ENCODE results near the gene BABAM2. TPM values are rescaled to one million over a fixed set of nuclear protein-coding genes. Genes with fewer than 3 reads are reported as not detected.

The BABAM2 gene
- total and polyA plus RNA-seq, 2 experiments from 2014 or later: 28.8 to 43.6 TPM

- H3K9me3 ChIP-seq (ENCODE audit: low read depth): no peaks in the 10 kb centered on the region
- H4K20me1 ChIP-seq (ENCODE audit: insufficient read depth, poor library complexity, severe bottlenecking): no peaks in the 10 kb centered on the region
- H3K27me3 ChIP-seq: no peaks in the 10 kb centered on the region
- no peak overlapping the region for H2AFZ ChIP-seq
- H3K79me2 ChIP-seq: no peaks in the 10 kb centered on the region
- TF ChIP-seq, protein P1, sequence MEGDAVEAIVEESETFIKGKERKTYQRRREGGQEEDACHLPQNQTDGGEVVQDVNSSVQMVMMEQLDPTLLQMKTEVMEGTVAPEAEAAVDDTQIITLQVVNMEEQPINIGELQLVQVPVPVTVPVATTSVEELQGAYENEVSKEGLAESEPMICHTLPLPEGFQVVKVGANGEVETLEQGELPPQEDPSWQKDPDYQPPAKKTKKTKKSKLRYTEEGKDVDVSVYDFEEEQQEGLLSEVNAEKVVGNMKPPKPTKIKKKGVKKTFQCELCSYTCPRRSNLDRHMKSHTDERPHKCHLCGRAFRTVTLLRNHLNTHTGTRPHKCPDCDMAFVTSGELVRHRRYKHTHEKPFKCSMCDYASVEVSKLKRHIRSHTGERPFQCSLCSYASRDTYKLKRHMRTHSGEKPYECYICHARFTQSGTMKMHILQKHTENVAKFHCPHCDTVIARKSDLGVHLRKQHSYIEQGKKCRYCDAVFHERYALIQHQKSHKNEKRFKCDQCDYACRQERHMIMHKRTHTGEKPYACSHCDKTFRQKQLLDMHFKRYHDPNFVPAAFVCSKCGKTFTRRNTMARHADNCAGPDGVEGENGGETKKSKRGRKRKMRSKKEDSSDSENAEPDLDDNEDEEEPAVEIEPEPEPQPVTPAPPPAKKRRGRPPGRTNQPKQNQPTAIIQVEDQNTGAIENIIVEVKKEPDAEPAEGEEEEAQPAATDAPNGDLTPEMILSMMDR (IDR thresholded peaks at IDR 0.05; ENCODE audit: poor library complexity): no peak
- no peak for TF ChIP-seq EZH2 (IDR thresholded peaks at IDR 0.05; ENCODE audit: borderline replicate concordance)
- no peak for TF ChIP-seq EZH2phosphoT487 (IDR thresholded peaks at IDR 0.05; ENCODE audit: low read depth, severe bottlenecking, unreplicated experiment)
- peaks cover 11% of the 10 kb centered on the region for H3K4me1 ChIP-seq (ENCODE audit: insufficient read depth)
- 78% methylated on average over 4 of the region's 4 CpGs for WGBS (ENCODE audit: low lambda C conversion rate, missing lambda C conversion rate)
- no peak overlapping the region for H3K4me2 ChIP-seq
- H3K27ac ChIP-seq: no peak overlapping the region
- H3K4me3 ChIP-seq: no peak overlapping the region
- H3K9me2 ChIP-seq (replicated peaks; ENCODE audit: insufficient read depth): no peaks in the 10 kb centered on the region
- no peaks in the 10 kb centered on the region for H3K36me3 ChIP-seq (replicated peaks; ENCODE audit: insufficient read depth, low read depth)
- peak; percentile 16 for DNase-seq (ENCODE audit: low spot score)
Measured at GRCh38 chr2:28134262-28134812, 243.8 kb downstream of the BABAM2 start.

GRCh38 chr2:28134857-28135256 lies 244.3 kb downstream of the BABAM2 start:
- H3K9me2 ChIP-seq (replicated peaks; ENCODE audit: insufficient read depth): no peaks in the 10 kb centered on the region
- DNase-seq (ENCODE audit: low spot score): no peak
- H3K4me1 ChIP-seq (ENCODE audit: insufficient read depth): peaks cover 11% of the 10 kb centered on the region
- no peaks in the 10 kb centered on the region for H3K79me2 ChIP-seq
- TF ChIP-seq EZH2 (IDR thresholded peaks at IDR 0.05; ENCODE audit: borderline replicate concordance) (no peak), EZH2phosphoT487 (IDR thresholded peaks at IDR 0.05; ENCODE audit: low read depth, severe bottlenecking, unreplicated experiment) (no peak)
- TF ChIP-seq, protein P1 (IDR thresholded peaks at IDR 0.05; ENCODE audit: poor library complexity): no peak
- no peak overlapping the region for H2AFZ ChIP-seq
- no peak overlapping the region for H3K4me2 ChIP-seq
- H3K27ac ChIP-seq: no peak overlapping the region
- H3K27me3 ChIP-seq: no peaks in the 10 kb centered on the region
- H4K20me1 ChIP-seq (ENCODE audit: insufficient read depth, poor library complexity, severe bottlenecking): no peaks in the 10 kb centered on the region
- H3K9me3 ChIP-seq (ENCODE audit: low read depth): no peaks in the 10 kb centered on the region
- H3K4me3 ChIP-seq: no peak overlapping the region
- 83% methylated on average over 1 of the region's 1 CpG for WGBS (ENCODE audit: low lambda C conversion rate, missing lambda C conversion rate)
- H3K36me3 ChIP-seq (replicated peaks; ENCODE audit: insufficient read depth, low read depth): no peaks in the 10 kb centered on the region

- no peaks in the 10 kb centered on the region for H3K79me2 ChIP-seq
- no peak overlapping the region for H2AFZ ChIP-seq
- peak overlapping the region; percentile 43 for H3K27ac ChIP-seq
- no peak for DNase-seq (ENCODE audit: low spot score)
- no peaks in the 10 kb centered on the region for H4K20me1 ChIP-seq (ENCODE audit: insufficient read depth, poor library complexity, severe bottlenecking)
- no peak overlapping the region for H3K4me2 ChIP-seq
- no peaks in the 10 kb centered on the region for H3K9me2 ChIP-seq (replicated peaks; ENCODE audit: insufficient read depth)
- H3K9me3 ChIP-seq (ENCODE audit: low read depth): no peaks in the 10 kb centered on the region
- no peak overlapping the region for H3K4me3 ChIP-seq
- H3K4me1 ChIP-seq (ENCODE audit: insufficient read depth): peaks cover 11% of the 10 kb centered on the region
- H3K36me3 ChIP-seq (replicated peaks; ENCODE audit: insufficient read depth, low read depth): no peaks in the 10 kb centered on the region
- no peak for TF ChIP-seq EZH2 (IDR thresholded peaks at IDR 0.05; ENCODE audit: borderline replicate concordance)
- TF ChIP-seq, protein P1 (IDR thresholded peaks at IDR 0.05; ENCODE audit: poor library complexity): no peak
- no peaks in the 10 kb centered on the region for H3K27me3 ChIP-seq
Measured at GRCh38 chr2:28135324-28135723, 244.8 kb downstream of the BABAM2 start.

DNA sequence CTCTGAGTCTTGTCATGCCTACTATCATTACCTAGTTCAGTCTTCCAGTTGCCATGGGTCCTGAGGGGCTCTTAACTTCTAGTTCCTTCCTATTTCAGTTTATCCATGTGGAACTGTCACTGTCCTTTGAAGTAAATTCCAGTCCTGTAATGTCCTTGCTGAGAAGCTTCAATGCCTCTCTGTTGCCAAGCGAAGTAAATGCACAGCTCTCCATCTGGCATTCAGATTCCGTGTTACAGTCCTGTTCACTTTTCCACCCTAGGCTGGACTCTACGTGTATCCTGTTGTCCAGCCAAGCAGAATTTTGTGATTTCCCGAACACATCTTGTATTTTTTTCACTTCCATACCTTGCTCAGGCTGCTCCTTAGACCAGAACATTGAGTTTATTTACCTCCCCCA lies 245.3 kb downstream of the BABAM2 start:
- no peak overlapping the region for H2AFZ ChIP-seq
- TF ChIP-seq, protein P1 (IDR thresholded peaks at IDR 0.05; ENCODE audit: poor library complexity): no peak
- TF ChIP-seq EZH2phosphoT487 (IDR thresholded peaks at IDR 0.05; ENCODE audit: low read depth, severe bottlenecking, unreplicated experiment): no peak
- no peak for TF ChIP-seq EZH2 (IDR thresholded peaks at IDR 0.05; ENCODE audit: borderline replicate concordance)
- WGBS (ENCODE audit: low lambda C conversion rate, missing lambda C conversion rate): 95% methylated on average over 4 of the region's 4 CpGs

More for the DNA sequence above, 245.3 kb downstream of the BABAM2 start:
- DNase-seq (ENCODE audit: low spot score): no peak
- H3K27me3 ChIP-seq: no peaks in the 10 kb centered on the region
- H3K9me3 ChIP-seq (ENCODE audit: low read depth): no peaks in the 10 kb centered on the region
- H3K4me2 ChIP-seq: no peak overlapping the region
- no peaks in the 10 kb centered on the region for H4K20me1 ChIP-seq (ENCODE audit: insufficient read depth, poor library complexity, severe bottlenecking)
- H3K9me2 ChIP-seq (replicated peaks; ENCODE audit: insufficient read depth): no peaks in the 10 kb centered on the region
- peaks cover 11% of the 10 kb centered on the region for H3K4me1 ChIP-seq (ENCODE audit: insufficient read depth)
- H3K4me3 ChIP-seq: no peak overlapping the region
- peak overlapping the region; percentile 43 for H3K27ac ChIP-seq
- H3K36me3 ChIP-seq (replicated peaks; ENCODE audit: insufficient read depth, low read depth): no peaks in the 10 kb centered on the region
- H3K79me2 ChIP-seq: no peaks in the 10 kb centered on the region

Measured in hepatocyte (in vitro differentiated cells).